GM18505 (cell line): ENCODE measurements around the gene PARD6B.
A peak's percentile ranks its signal among the peaks of the same experiment; 100 is the strongest.
"Not testable (repeated sequence)": the region's sequence is repeated elsewhere in the genome, so short reads cannot be mapped to it uniquely, and the experiment has no call there.

Experiments used
- ATAC-seq: cut with Tn5 transposase; IDR thresholded peaks from one replicate; pipeline ENCODE4 v1.9.1; 2021; ENCODE audit not compliant: unreplicated experiment
- POLR2A ChIP-seq: IDR thresholded peaks from 4 replicates; pipeline ENCODE4 v1.6.1; 2011; ENCODE audit warnings: borderline replicate concordance; ENCODE audit not compliant: insufficient read depth, insufficient read length; ENCODE audit errors: extremely low read depth

PARD6B gene

GRCh38 chr20:50776122-50776817 lies 44.9 kb downstream of the PARD6B start:
- ATAC-seq: no peak
- TF ChIP-seq POLR2A: no peak

DNA sequence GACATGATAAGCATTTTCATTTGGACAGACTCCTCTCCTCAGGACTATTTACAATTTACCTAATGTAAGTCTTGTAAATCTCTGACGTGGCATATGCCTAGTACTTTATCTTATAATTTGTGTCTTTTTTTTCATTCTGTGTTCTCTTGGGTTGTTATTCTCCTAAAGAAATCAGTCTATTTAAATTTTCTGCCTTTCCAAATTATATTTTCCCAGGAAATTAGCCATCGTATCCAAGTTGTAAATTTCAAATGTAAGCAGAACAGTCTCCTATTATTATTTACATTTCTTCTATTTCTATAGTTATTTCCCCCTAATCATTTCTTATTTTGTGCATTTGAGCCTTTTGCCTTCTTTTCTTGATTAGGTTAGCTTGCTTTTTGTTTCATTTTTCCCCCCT lies 46.0 kb downstream of the PARD6B start:
- no peak for TF ChIP-seq POLR2A
- ATAC-seq: no peak

GRCh38 chr20:50778994-50779393 lies 47.6 kb downstream of the PARD6B start:
- not testable (repeated sequence) for ATAC-seq

DNA sequence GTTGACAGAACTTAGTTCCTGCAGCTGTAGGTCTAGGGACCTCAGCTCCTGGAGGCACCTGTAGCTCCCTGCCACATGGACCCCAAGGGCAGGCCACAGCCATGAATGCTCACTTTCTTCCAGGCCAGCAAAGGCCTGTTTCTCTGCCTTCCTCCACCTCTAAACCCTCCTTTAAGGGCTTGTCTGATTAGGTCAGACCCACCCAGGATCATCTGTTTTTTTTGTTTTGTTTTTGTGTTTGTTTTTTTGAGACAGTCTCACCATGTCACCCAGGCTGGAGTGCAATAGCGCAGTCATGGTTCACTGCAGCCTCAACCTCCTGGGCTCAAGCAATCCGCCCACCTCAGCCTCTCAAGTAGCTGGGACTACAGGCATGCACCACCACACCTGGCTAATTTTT lies 52.0 kb downstream of the PARD6B start:
- no peak for TF ChIP-seq POLR2A
- no peak for ATAC-seq

DNA sequence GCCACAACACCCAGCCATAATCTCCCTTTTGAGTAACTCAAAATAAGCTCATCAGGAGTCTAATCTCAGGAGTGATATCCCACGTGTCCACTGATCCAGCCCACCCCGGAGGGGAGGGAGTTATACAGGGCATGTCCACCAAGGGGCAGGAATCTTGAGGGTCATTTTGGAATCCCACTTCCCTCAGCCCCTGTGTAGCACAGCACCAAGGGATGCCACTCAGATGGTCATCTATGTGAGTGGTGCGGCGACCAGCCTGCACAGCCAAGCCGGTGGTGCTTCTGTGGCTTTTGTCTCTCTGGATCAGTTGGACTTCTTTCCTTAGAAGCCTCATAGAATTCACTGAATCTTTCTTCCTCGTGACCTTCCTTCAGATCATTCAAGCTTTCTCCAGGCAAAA lies 52.5 kb downstream of the PARD6B start:
- ATAC-seq: no peak
- no peak for TF ChIP-seq POLR2A

DNA sequence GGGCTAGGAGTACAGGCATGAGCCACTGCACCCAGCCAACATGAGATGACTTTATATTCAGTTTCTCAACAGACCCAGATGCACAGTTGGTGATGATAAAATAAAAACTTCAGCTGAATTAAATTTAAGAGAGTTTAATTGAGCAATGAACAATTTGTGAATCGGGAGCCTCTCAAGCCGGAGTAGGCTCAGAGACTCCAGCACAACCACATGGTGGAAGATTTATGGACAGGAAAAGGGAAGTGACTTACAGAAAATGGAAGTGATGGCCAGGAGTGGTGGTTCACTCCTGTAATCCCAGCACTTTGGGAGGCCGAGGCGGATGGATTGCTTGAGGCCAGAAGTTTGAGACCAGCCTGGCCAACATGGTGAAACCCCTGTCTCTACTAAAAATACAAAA lies 53.1 kb downstream of the PARD6B start:
- TF ChIP-seq POLR2A: no peak
- no peak for ATAC-seq

DNA sequence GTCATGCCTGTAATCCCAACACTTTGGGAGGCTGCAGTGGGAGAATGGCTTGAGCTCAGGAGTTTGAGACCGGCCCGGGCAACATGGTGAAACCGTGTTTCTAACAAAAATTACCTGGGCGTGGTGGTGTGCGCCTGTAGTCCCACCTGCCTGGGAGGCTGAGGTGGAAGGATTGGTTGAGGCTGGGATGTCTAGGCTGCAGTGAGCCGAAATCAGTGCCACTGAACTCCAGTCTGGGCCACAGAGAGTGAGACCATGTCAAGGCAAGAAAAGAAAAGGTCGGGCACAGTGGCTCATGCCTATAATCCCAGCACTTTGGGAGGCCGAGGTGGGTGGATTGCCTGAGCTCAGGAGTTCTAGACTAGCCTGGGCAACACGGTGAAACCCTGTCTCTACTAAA lies 55.3 kb downstream of the PARD6B start:
- ATAC-seq: no peak
- no peak for TF ChIP-seq POLR2A

GRCh38 chr20:50787181-50787580 lies 55.8 kb downstream of the PARD6B start:
- no peak for TF ChIP-seq POLR2A

DNA sequence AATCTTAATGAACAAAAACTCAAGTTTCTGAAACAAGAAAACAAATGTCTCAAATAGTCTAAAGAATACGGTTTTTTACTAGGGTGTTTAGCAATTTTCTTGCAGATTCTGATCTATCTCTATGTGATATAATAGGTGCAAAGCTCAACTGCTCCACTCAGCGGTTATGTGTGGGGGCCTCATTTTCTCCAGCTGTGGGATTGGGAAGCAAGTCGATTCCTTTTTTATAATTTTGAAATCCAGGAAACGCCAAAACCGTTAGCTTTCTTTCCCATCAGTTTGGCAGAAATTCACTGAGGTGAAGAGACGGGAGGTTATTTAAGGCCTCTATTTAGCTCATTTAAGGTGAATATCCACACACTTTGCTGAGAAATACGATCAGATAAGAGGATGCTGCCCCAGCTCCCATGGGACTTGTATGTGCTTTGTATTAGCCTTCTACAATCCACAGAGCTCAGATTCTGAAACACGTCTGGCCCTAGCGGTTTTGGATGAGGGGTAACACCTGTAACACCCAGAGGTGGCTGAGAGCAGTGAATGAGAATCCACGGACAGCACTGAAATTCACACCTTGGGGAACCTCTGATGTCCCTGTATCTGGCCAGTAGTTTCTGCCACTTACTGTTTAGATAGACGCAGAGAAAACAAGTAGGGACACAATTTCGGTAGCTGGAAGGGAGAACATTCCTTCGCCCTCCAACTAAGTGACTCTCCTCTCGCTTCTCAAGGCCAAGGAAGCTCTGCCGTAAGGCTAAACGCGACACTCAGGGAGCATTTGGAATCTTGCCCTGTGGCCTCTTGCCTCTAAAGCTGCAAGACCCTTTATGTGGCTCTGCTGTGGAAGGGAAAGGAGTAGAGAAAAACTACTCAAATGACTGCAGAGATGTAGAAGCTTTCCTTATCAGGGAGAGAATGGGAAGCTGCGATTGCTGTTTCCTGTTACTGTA lies 56.9 kb downstream of the PARD6B start:
- TF ChIP-seq POLR2A: no peak
- ATAC-seq: no peak

More at GRCh38 chr20:50787181-50787580, 55.8 kb downstream of the PARD6B start:
- ATAC-seq: no peak

GRCh38 chr20:50789968-50790650 lies 58.7 kb downstream of the PARD6B start:
- no peak for TF ChIP-seq POLR2A
- ATAC-seq: no peak

- no peak for ATAC-seq
- peak; percentile 81 for TF ChIP-seq POLR2A
Measured at GRCh38 chr20:50790651-50791277, 59.4 kb downstream of the PARD6B start.

DNA sequence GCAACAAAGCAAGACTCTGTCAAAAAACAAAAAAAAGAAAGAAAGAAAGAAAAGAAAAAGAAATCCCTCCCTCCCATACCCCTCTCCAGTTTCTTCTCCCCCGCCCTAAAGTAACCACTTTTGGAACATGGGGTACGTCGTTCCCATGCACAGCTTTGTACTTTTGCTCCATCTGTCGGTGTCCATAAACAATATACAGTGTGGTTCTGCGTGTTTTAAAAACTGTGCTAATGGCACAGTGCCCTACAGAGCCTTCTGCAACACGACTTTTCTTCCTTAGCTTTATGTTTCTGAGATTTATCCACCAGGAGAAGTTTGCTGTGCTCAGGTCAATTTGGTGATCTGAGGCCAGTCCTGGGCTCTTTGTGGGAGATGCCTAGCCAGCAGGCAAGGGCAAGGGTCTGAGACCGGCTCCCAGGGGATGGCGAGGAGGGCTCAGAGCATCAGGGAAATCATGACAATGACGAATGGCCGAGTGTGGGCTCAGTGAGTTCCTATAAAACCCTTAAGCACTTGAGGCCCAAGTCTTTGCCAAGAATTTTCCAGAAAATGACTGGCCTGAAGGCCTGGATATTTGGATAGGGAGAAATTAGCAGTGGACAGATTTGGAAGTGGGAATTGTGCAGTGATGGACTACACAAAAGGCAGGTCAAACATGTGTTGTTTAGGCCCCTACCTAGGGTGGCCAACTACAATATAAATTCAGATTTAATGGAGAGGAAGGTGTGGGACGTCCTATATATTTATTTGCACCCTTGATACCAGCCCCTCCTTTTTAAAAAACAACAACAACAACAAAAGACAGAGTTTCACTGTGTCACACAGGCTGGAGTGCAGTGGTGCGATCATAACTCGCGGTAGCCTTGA lies 61.6 kb downstream of the PARD6B start:
- no peak for ATAC-seq
- no peak for TF ChIP-seq POLR2A

GRCh38 chr20:50793575-50794016 lies 62.2 kb downstream of the PARD6B start:
- ATAC-seq: not testable (repeated sequence)
